HEK293 (cell line): Measurements from ENCODE around the gene CA5A.

Source experiments
- ATF2 ChIP-seq: fragments of 450-650 bp; formaldehyde crosslinking; IDR thresholded peaks from 2 replicates; pipeline ENCODE4 v1.5.1; 2016; ENCODE audit warnings: missing biosample characterization, missing genetic modification characterization, low read depth
- GLIS2 ChIP-seq: fragments of 450-650 bp; formaldehyde crosslinking; IDR thresholded peaks from 2 replicates; pipeline ENCODE4 v1.5.1; 2016; ENCODE audit warnings: missing biosample characterization, missing genetic modification characterization
- RBAK ChIP-seq: fragments of 450-650 bp; formaldehyde crosslinking; IDR thresholded peaks from 2 replicates; pipeline ENCODE4 v1.5.1; 2016; ENCODE audit warnings: missing biosample characterization, missing genetic modification characterization
- SP2 ChIP-seq: fragments of 450-650 bp; formaldehyde crosslinking; IDR thresholded peaks from 2 replicates; pipeline ENCODE4 v1.5.1; 2016; ENCODE audit warnings: missing biosample characterization, missing genetic modification characterization
- ZBTB20 ChIP-seq: fragments of 450-650 bp; formaldehyde crosslinking; IDR thresholded peaks from 2 replicates; pipeline ENCODE4 v1.5.1; 2016; ENCODE audit warnings: missing biosample characterization, missing genetic modification characterization
- ZBTB21 ChIP-seq: fragments of 450-650 bp; formaldehyde crosslinking; IDR thresholded peaks from 2 replicates; pipeline ENCODE4 v1.5.1; 2017; ENCODE audit warnings: missing biosample characterization, missing genetic modification characterization
- ZBTB48 ChIP-seq: fragments of 450-650 bp; formaldehyde crosslinking; IDR thresholded peaks from 2 replicates; pipeline ENCODE4 v1.5.1; 2016; ENCODE audit warnings: missing biosample characterization, missing genetic modification characterization
- ZBTB8A ChIP-seq: fragments of 450-650 bp; formaldehyde crosslinking; IDR thresholded peaks from 2 replicates; pipeline ENCODE4 v1.5.1; 2016; ENCODE audit warnings: missing biosample characterization, missing genetic modification characterization
- ZEB2 ChIP-seq: fragments of 450-650 bp; formaldehyde crosslinking; IDR thresholded peaks from 2 replicates; pipeline ENCODE4 v1.5.1; 2016; ENCODE audit warnings: missing biosample characterization, missing genetic modification characterization
- ZFHX2 ChIP-seq: fragments of 450-650 bp; formaldehyde crosslinking; conservative IDR thresholded peaks from 2 replicates; pipeline ENCODE4 v1.5.1; 2016; ENCODE audit warnings: missing biosample characterization, missing genetic modification characterization
- ZFP69B ChIP-seq: fragments of 450-650 bp; formaldehyde crosslinking; IDR thresholded peaks from 2 replicates; pipeline ENCODE4 v1.5.1; 2016; ENCODE audit warnings: missing biosample characterization, missing genetic modification characterization
- ZIC2 ChIP-seq: fragments of 450-650 bp; formaldehyde crosslinking; IDR thresholded peaks from 2 replicates; pipeline ENCODE4 v1.5.1; 2016; ENCODE audit warnings: missing biosample characterization, missing genetic modification characterization
- ZNF324 ChIP-seq: fragments of 450-650 bp; formaldehyde crosslinking; IDR thresholded peaks from 2 replicates; pipeline ENCODE4 v1.5.1; 2016; ENCODE audit warnings: missing biosample characterization, missing genetic modification characterization
- ZNF335 ChIP-seq: fragments of 450-650 bp; formaldehyde crosslinking; conservative IDR thresholded peaks from 2 replicates; pipeline ENCODE4 v1.5.1; 2016; ENCODE audit warnings: missing biosample characterization, missing genetic modification characterization
- ZNF600 ChIP-seq: fragments of 450-650 bp; formaldehyde crosslinking; IDR thresholded peaks from 2 replicates; pipeline ENCODE4 v1.5.1; 2016; ENCODE audit warnings: missing biosample characterization, missing genetic modification characterization
- ZNF660 ChIP-seq: fragments of 450-650 bp; IDR thresholded peaks from 2 replicates; pipeline ENCODE4 v1.5.1; 2018; ENCODE audit warnings: missing biosample characterization, mild to moderate bottlenecking, missing genetic modification characterization
- TF ChIP-seq, protein P1 (sequence below): fragments of 450-650 bp; formaldehyde crosslinking; IDR thresholded peaks from 2 replicates; pipeline ENCODE4 v1.5.1; 2016; ENCODE audit warnings: missing biosample characterization, missing genetic modification characterization
- TF ChIP-seq, protein P2 (sequence below): fragments of 450-650 bp; formaldehyde crosslinking; IDR thresholded peaks from 2 replicates; pipeline ENCODE4 v1.5.1; 2017; ENCODE audit warnings: missing biosample characterization, missing genetic modification characterization
- TF ChIP-seq, protein P3 (sequence below): fragments of 450-650 bp; formaldehyde crosslinking; IDR thresholded peaks from 2 replicates; pipeline ENCODE4 v1.5.1; 2016; ENCODE audit warnings: missing biosample characterization, missing genetic modification characterization
- TF ChIP-seq, protein P4 (sequence below): fragments of 450-650 bp; formaldehyde crosslinking; IDR thresholded peaks from 2 replicates; pipeline ENCODE4 v1.5.1; 2016; ENCODE audit warnings: missing biosample characterization, missing genetic modification characterization
- TF ChIP-seq, protein P5 (sequence below): fragments of 450-650 bp; formaldehyde crosslinking; IDR thresholded peaks from 2 replicates; pipeline ENCODE4 v1.5.1; 2017; ENCODE audit warnings: missing biosample characterization, mild to moderate bottlenecking, missing genetic modification characterization, moderate library complexity
- TF ChIP-seq, protein P6 (sequence below): fragments of 450-650 bp; formaldehyde crosslinking; IDR thresholded peaks from 2 replicates; pipeline ENCODE4 v1.5.1; 2016; ENCODE audit warnings: missing biosample characterization, missing genetic modification characterization

Gene CA5A

GRCh38 chr16:87853411-87854052 is 82.8 kb downstream of the CA5A start (continued):
- TF ChIP-seq, protein P1, sequence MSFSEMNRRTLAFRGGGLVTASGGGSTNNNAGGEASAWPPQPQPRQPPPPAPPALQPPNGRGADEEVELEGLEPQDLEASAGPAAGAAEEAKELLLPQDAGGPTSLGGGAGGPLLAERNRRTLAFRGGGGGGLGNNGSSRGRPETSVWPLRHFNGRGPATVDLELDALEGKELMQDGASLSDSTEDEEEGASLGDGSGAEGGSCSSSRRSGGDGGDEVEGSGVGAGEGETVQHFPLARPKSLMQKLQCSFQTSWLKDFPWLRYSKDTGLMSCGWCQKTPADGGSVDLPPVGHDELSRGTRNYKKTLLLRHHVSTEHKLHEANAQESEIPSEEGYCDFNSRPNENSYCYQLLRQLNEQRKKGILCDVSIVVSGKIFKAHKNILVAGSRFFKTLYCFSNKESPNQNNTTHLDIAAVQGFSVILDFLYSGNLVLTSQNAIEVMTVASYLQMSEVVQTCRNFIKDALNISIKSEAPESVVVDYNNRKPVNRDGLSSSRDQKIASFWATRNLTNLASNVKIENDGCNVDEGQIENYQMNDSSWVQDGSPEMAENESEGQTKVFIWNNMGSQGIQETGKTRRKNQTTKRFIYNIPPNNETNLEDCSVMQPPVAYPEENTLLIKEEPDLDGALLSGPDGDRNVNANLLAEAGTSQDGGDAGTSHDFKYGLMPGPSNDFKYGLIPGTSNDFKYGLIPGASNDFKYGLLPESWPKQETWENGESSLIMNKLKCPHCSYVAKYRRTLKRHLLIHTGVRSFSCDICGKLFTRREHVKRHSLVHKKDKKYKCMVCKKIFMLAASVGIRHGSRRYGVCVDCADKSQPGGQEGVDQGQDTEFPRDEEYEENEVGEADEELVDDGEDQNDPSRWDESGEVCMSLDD, result no peak
- TF ChIP-seq, protein P2, sequence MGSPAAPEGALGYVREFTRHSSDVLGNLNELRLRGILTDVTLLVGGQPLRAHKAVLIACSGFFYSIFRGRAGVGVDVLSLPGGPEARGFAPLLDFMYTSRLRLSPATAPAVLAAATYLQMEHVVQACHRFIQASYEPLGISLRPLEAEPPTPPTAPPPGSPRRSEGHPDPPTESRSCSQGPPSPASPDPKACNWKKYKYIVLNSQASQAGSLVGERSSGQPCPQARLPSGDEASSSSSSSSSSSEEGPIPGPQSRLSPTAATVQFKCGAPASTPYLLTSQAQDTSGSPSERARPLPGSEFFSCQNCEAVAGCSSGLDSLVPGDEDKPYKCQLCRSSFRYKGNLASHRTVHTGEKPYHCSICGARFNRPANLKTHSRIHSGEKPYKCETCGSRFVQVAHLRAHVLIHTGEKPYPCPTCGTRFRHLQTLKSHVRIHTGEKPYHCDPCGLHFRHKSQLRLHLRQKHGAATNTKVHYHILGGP, result no peak
- TF ChIP-seq, protein P3, sequence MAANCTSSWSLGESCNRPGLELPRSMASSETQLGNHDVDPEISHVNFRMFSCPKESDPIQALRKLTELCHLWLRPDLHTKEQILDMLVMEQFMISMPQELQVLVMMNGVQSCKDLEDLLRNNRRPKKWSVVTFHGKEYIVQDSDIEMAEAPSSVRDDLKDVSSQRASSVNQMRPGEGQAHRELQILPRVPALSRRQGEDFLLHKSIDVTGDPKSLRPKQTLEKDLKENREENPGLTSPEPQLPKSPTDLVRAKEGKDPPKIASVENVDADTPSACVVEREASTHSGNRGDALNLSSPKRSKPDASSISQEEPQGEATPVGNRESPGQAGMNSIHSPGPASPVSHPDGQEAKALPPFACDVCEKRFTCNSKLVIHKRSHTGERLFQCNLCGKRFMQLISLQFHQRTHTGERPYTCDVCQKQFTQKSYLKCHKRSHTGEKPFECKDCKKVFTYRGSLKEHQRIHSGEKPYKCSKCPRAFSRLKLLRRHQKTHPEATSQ, result no peak
- peak; percentile 70 for TF ChIP-seq ZBTB48
- TF ChIP-seq GLIS2 (tag by site-specific recombination), result peak; percentile 55; the same call in 1 of the 2 replicates
- no peak for TF ChIP-seq RBAK (tag by site-specific recombination)
- TF ChIP-seq ZFP69B (tag by site-specific recombination), result peak; percentile 32; the same call in 1 of the 2 replicates
- peak; percentile 75 for TF ChIP-seq ZNF660 (tag by site-specific recombination)
- TF ChIP-seq, protein P4, sequence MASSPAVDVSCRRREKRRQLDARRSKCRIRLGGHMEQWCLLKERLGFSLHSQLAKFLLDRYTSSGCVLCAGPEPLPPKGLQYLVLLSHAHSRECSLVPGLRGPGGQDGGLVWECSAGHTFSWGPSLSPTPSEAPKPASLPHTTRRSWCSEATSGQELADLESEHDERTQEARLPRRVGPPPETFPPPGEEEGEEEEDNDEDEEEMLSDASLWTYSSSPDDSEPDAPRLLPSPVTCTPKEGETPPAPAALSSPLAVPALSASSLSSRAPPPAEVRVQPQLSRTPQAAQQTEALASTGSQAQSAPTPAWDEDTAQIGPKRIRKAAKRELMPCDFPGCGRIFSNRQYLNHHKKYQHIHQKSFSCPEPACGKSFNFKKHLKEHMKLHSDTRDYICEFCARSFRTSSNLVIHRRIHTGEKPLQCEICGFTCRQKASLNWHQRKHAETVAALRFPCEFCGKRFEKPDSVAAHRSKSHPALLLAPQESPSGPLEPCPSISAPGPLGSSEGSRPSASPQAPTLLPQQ (tag by site-specific recombination), result peak; percentile 41
- TF ChIP-seq ZNF600 (tag by site-specific recombination), result 0 out of 2 replicates have a peak, but pooled peaks have one; percentile 18
- peak; percentile 67; the same call in 1 of the 2 replicates for TF ChIP-seq ZNF335 (tag by site-specific recombination)
- TF ChIP-seq ZBTB21 (tag by site-specific recombination), result peak; percentile 84
- TF ChIP-seq ATF2, result peak; percentile 68; the same call in 1 of the 2 replicates
- TF ChIP-seq SP2 (tag by site-specific recombination), result peak; percentile 28; the same call in 1 of the 2 replicates
- TF ChIP-seq ZBTB8A (tag by site-specific recombination), result peak; percentile 88
- TF ChIP-seq, protein P5, sequence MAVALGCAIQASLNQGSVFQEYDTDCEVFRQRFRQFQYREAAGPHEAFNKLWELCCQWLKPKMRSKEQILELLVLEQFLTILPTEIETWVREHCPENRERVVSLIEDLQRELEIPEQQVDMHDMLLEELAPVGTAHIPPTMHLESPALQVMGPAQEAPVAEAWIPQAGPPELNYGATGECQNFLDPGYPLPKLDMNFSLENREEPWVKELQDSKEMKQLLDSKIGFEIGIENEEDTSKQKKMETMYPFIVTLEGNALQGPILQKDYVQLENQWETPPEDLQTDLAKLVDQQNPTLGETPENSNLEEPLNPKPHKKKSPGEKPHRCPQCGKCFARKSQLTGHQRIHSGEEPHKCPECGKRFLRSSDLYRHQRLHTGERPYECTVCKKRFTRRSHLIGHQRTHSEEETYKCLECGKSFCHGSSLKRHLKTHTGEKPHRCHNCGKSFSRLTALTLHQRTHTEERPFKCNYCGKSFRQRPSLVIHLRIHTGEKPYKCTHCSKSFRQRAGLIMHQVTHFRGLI, result peak; percentile 14; the same call in 1 of the 2 replicates
- TF ChIP-seq, protein P6, sequence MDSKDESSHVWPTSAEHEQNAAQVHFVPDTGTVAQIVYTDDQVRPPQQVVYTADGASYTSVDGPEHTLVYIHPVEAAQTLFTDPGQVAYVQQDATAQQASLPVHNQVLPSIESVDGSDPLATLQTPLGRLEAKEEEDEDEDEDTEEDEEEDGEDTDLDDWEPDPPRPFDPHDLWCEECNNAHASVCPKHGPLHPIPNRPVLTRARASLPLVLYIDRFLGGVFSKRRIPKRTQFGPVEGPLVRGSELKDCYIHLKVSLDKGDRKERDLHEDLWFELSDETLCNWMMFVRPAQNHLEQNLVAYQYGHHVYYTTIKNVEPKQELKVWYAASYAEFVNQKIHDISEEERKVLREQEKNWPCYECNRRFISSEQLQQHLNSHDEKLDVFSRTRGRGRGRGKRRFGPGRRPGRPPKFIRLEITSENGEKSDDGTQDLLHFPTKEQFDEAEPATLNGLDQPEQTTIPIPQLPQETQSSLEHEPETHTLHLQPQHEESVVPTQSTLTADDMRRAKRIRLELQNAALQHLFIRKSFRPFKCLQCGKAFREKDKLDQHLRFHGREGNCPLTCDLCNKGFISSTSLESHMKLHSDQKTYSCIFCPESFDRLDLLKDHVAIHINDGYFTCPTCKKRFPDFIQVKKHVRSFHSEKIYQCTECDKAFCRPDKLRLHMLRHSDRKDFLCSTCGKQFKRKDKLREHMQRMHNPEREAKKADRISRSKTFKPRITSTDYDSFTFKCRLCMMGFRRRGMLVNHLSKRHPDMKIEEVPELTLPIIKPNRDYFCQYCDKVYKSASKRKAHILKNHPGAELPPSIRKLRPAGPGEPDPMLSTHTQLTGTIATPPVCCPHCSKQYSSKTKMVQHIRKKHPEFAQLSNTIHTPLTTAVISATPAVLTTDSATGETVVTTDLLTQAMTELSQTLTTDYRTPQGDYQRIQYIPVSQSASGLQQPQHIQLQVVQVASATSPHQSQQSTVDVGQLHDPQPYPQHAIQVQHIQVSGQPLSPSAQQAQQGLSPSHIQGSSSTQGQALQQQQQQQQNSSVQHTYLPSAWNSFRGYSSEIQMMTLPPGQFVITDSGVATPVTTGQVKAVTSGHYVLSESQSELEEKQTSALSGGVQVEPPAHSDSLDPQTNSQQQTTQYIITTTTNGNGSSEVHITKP (tag by site-specific recombination), result peak; percentile 83
- TF ChIP-seq ZBTB20 (tag by site-specific recombination), result peak; percentile 66; the same call in 1 of the 2 replicates
- 0 out of 2 replicates have a peak, but pooled peaks have one; percentile 26 for TF ChIP-seq ZNF324 (tag by site-specific recombination)
- TF ChIP-seq ZFHX2 (tag by site-specific recombination), result 0 out of 2 replicates have a peak, but pooled peaks have one; percentile 37
- peak; percentile 45 for TF ChIP-seq ZEB2 (tag by site-specific recombination)
- TF ChIP-seq ZIC2 (tag by site-specific recombination), result no peak
